Measurements from ENCODE around the gene RNASE4. TPM values are rescaled to one million over a fixed set of nuclear protein-coding genes. Genes with fewer than 3 reads are reported as not detected.

The RNASE4 gene
- total RNA-seq, 1 donor from 2014 or later, result 5.3 TPM

- H3K27me3 Mint-ChIP-seq (ENCODE audit: low read depth), result no peaks in the 10 kb centered on the region
- no peak within 1 kb of the TSS for H3K4me3 Mint-ChIP-seq
- no peaks in the 10 kb centered on the region for H3K9me3 Mint-ChIP-seq
- no peak for TF ChIP-seq CTCF (IDR thresholded peaks at IDR 0.05; ENCODE audit: unreplicated experiment)
- peaks cover 8% of the 10 kb centered on the region for H3K4me1 Mint-ChIP-seq
- H3K36me3 Mint-ChIP-seq, result no peaks in the 10 kb centered on the region
- no peak within 1 kb of the TSS for H3K27ac Mint-ChIP-seq
- no peak for DNase-seq (ENCODE audit: low spot score in 2 of 2, unreplicated experiment in 2 of 2)
Measured at GRCh38 chr14:20688167-20688839, 3.9 kb downstream of the RNASE4 start, which contains the start of gene ANG. Gene ANG (plus strand): TSS chr14:20688764. CDS start chr14:20693565, 4,801 bp downstream.

GRCh38 chr14:20690848-20691640 lies 6.7 kb downstream of the RNASE4 start:
- no peak overlapping the region for H3K4me3 Mint-ChIP-seq
- no peaks in the 10 kb centered on the region for H3K9me3 Mint-ChIP-seq
- no peaks in the 10 kb centered on the region for H3K27me3 Mint-ChIP-seq (ENCODE audit: low read depth)
- H3K4me1 Mint-ChIP-seq, result peaks cover 2% of the 10 kb centered on the region
- H3K36me3 Mint-ChIP-seq, result no peaks in the 10 kb centered on the region
- TF ChIP-seq CTCF (IDR thresholded peaks at IDR 0.05; ENCODE audit: unreplicated experiment), result peak; percentile 73
- no peak overlapping the region for H3K27ac Mint-ChIP-seq
- no peak for DNase-seq (ENCODE audit: low spot score in 2 of 2, unreplicated experiment in 2 of 2)

- no peak for DNase-seq (ENCODE audit: low spot score in 2 of 2, unreplicated experiment in 2 of 2)
- H3K27ac Mint-ChIP-seq, result no peak overlapping the region
- no peak overlapping the region for H3K4me3 Mint-ChIP-seq
- H3K27me3 Mint-ChIP-seq (ENCODE audit: low read depth), result no peaks in the 10 kb centered on the region
- H3K36me3 Mint-ChIP-seq, result no peaks in the 10 kb centered on the region
- TF ChIP-seq CTCF (IDR thresholded peaks at IDR 0.05; ENCODE audit: unreplicated experiment), result no peak
- no peaks in the 10 kb centered on the region for H3K9me3 Mint-ChIP-seq
- H3K4me1 Mint-ChIP-seq, result peaks cover 2% of the 10 kb centered on the region
Measured at GRCh38 chr14:20692116-20692751, 7.9 kb downstream of the RNASE4 start.

- H3K4me3 Mint-ChIP-seq, result no peak overlapping the region
- H3K27ac Mint-ChIP-seq, result no peak overlapping the region
- H3K9me3 Mint-ChIP-seq, result no peaks in the 10 kb centered on the region
- TF ChIP-seq CTCF (IDR thresholded peaks at IDR 0.05; ENCODE audit: unreplicated experiment), result no peak
- H3K4me1 Mint-ChIP-seq, result peaks cover 2% of the 10 kb centered on the region
- no peak for DNase-seq (ENCODE audit: low spot score in 2 of 2, unreplicated experiment in 2 of 2)
- H3K27me3 Mint-ChIP-seq (ENCODE audit: low read depth), result no peaks in the 10 kb centered on the region
- H3K36me3 Mint-ChIP-seq, result peaks cover 5% of the 10 kb centered on the region
Measured at GRCh38 chr14:20696764-20697163, 12.4 kb downstream of the RNASE4 start.

DNA sequence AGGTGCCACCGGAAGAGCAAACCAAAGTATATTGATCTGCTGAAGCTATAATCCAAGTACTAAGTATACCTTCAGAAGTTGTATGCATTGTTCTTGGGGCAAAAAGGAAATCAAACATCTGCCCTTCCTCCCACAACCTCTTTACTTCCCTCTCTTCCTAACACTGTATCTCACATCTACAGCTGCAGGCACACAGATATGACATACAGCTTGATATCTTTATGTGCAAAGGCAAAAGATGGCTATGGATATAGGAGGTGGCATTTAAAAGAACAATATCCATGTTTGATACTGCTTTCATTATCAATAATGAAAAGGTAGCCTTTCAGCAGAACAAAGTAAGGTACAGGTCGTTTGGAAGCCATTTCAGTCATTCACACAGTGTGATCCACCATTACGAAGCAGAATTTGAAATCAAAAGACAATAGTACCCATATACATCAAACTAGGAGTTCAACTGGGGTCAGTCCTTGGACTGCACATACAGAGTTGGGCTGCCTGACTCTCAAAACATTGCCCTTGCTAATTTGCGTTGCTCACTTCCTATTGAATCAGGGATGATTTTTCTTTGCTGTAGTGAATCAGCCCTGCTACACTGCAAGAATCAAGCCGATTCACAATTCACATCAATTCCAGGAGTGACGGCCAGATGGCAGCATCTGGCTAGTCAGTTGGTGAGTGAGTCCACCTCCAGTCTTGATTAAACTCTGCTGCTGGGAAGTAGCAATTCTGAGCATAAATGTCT lies 13.1 kb downstream of the RNASE4 start:
- H3K27ac Mint-ChIP-seq, result no peak overlapping the region
- TF ChIP-seq CTCF (IDR thresholded peaks at IDR 0.05; ENCODE audit: unreplicated experiment), result peak; percentile 73
- H3K4me1 Mint-ChIP-seq, result peaks cover 2% of the 10 kb centered on the region
- peaks cover 5% of the 10 kb centered on the region for H3K36me3 Mint-ChIP-seq
- no peak overlapping the region for H3K4me3 Mint-ChIP-seq
- DNase-seq (ENCODE audit: low spot score in 2 of 2, unreplicated experiment in 2 of 2), result peak; percentile 44 to 76
- no peaks in the 10 kb centered on the region for H3K9me3 Mint-ChIP-seq
- no peaks in the 10 kb centered on the region for H3K27me3 Mint-ChIP-seq (ENCODE audit: low read depth)
